Stimulated activated CD4-positive, alpha-beta T cell treated with anti-CD3 and anti-CD28 coated beads, Interleukin-1b, Interleukin-23, amount 100 ng/mL, for 48 hours (primary cell): ENCODE measurements around the gene CLCNKA.
"Not testable (repeated sequence)": the region's sequence is repeated elsewhere in the genome, so short reads cannot be mapped to it uniquely, and the experiment has no call there.

Source experiments
- DNase-seq: peaks from one replicate; pipeline ENCODE4 v3.0.0-alpha.2; 2020

The CLCNKA gene

DNA sequence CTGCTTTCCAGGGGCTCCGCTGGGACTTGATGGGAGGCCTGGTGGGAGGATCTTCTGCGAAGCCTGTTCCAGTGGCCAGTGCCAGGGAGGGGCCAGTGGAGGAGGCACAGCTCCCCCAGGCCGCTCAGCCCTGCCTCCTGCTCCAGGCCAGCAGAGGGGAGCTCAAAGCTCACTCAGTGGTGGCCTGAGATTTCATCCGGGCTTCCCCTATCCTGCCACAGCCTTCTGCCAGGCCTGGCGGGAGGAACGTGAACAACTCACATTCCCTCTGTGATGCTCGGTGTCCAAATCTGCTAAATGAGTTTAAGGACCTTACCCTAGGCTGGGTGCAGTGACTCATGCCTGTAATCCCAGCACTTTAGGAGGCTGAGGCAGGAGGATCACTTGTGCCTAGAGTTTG lies 25.0 kb downstream of the CLCNKA start:
- DNase-seq: no peak

DNA sequence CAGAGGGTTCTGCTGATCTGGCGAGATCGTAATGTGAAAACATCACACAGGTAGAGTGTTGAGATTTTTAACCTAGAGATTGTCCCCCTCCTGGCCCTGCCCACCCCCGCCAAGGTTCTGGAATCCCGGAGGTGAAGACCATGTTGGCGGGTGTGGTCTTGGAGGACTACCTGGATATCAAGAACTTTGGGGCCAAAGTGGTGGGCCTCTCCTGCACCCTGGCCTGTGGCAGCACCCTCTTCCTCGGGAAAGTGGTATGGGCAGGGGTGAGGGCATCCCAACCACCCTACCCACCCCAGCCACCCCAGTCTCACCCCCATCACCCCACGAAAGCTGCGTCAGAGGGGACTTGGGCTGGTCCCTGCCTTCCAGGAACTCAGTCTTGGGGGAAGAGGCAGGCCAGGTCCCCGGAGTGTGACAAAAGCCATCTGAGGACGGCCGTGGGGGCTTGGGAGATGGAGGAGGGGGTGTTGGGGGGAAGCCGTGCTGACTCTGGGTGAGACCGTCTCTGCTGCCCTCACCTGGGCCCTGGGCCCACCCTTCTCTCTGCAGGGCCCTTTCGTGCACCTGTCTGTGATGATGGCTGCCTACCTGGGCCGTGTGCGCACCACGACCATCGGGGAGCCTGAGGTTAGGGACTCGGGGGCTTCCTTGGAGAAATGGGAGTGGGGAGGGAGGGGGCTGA lies 26.1 kb downstream of the CLCNKA start:
- no peak for DNase-seq

GRCh38 chr1:16048573-16049189 lies 26.8 kb downstream of the CLCNKA start:
- DNase-seq: peak; percentile 44

DNA sequence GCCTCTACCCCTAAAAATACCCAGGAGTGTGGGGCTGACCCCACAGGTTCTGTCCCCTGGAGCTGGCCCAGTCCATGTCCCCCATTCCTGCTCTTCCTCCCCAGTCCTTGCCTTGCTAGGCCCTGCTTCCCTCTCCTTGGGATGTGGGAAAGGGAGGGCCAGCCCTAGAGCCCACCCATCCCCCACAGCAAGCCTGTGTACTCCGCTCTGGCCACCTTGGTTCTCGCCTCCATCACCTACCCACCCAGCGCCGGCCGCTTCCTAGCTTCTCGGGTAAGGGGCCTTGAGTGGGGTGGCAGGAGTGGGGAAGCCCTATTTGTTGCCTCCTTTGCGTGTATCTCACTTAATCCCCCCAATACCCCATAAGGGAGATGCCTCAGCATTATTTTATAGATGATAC lies 28.5 kb downstream of the CLCNKA start:
- no peak for DNase-seq

DNA sequence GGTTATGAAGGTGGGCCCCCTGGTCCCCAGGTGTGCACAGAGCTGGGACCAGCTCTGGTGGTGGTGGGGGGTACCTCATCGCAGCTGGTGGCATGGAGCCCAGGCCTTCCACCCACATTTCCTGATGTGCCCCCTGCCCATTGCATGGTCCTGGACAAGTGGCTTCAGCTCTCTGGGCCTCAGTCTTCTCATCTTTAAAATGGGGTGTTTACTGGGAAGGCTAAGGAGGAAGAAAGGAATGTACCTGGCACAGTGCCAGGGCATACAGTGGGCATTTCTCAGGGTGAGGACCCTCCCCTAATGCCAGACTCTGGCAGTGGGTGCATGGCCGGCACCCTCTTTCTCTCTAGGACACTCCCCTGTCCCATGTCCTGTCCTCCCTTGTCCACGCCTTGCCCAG lies 29.2 kb downstream of the CLCNKA start:
- DNase-seq: no peak

DNA sequence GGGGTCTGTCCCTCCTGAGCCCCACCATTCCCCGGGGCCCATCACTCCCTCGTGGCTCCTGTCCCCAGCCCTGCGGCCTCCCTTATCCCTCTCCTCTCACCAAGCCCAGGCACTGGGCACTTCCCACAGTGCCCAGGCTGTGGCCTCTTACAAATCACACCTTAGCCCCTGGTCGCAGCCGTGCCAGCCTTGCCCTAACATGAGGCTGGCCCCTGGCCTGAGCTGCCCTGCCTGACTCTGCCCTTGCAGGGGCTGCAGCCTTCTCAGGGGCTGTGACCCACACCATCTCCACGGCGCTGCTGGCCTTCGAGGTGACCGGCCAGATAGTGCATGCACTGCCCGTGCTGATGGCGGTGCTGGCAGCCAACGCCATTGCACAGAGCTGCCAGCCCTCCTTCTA lies 30.1 kb downstream of the CLCNKA start:
- DNase-seq: not testable (repeated sequence)

GRCh38 chr1:16053781-16054502 lies 32.1 kb downstream of the CLCNKA start:
- DNase-seq: no peak

DNA sequence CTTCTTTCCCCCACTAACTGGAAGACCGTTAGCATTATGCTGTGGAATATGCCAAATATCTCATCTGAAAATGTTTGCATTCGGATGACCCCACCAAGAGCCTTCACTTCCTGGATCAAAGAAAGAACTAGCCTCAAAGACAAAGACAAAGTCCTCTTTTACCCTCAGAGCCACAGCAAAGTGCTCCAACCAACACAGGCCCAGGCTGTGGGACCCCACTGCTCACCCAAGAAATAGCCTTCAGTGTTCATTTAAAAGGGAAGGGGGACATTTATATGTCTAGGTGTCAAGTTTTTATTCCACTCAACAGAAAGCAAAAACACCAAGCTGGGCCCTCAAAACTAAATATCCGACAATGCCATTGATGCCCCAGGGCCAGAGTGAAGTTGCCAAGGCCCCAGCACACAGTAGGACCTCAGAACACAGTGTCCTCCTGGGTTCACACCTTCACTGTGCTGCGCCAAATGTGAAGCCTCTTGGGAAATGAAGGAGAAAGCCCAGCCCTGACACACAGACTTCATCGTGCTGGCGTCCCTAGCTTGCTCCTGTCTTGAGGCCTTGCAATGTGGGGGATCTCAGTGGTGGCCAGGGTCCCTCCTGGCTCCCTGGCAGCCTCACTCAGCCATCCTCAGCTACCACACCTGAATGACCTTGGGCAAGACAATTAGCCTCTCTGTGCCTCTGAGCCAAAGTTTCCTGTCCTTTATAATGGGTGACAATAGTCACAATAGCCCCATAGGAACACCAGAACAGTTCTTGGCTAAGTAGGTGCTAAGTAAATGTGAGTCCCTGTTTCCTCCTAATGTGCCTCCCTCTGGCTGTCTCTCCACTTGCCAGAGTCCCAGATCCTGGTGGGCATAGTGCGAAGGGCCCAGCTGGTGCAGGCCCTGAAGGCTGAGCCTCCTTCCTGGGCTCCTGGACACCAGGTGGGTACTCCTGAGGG lies 33.0 kb downstream of the CLCNKA start:
- DNase-seq: no peak

DNA sequence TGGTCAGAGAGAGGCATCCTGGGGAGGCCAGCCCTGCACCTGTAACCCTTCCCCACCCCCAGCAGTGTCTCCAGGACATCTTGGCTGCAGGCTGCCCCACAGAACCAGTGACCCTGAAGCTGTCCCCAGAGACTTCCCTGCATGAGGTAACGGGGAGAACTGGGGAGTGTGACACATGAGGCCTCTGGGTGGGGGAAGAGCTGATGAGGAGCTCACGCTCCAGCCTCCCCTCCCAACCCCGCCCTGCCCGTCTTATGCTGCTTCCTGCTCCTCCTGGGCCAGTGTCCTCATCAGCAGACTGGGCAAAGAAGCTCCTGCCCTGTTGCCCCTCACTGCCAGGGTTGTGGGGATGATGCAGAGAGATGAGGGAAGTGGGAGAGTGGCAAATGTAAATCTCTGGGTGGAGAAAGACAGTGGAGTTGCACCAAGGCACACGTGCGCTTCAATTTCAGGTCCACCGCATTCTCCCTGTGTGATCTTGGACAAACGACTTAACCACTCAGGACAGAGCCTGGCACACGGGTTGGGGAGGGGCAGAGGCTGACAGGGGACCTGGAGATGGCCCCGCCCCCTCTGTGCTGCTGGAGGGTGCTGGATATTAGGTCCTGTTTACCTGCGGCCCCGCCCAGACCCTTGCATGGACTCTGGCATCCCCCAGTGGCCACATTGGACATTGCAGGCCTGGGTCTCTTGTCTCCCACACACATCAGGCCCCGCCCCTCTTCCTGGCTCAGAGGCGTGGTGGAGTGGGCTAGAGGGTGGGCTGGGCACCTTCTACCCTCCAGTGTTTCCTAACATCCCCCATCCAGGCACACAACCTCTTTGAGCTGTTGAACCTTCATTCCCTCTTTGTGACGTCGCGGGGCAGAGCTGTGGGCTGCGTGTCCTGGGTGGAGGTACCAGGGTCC lies 34.0 kb downstream of the CLCNKA start:
- peak; percentile 88 for DNase-seq

DNA sequence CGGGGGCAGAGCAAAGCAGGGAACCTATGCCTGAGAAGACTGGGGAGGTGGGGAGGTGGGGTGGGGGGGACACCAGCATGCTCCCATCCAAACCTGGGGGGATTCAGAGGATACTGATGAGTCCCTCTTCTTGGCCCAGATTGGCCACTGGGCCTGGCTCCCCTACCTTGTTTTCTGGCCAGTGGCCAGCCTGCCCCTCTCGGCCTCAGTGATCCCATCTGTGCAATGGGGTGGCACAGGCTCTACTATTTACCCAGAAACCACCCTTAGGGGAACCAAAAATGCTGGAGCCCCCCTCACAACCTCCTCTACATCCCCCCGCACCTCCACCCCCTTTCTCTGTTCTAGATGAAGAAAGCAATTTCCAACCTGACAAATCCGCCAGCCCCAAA lies 34.7 kb downstream of the CLCNKA start:
- DNase-seq: not testable (repeated sequence)

- not testable (repeated sequence) for DNase-seq
These were observed 35.6 kb downstream of the CLCNKA start for GRCh38 chr1:16057314-16057915.

DNA sequence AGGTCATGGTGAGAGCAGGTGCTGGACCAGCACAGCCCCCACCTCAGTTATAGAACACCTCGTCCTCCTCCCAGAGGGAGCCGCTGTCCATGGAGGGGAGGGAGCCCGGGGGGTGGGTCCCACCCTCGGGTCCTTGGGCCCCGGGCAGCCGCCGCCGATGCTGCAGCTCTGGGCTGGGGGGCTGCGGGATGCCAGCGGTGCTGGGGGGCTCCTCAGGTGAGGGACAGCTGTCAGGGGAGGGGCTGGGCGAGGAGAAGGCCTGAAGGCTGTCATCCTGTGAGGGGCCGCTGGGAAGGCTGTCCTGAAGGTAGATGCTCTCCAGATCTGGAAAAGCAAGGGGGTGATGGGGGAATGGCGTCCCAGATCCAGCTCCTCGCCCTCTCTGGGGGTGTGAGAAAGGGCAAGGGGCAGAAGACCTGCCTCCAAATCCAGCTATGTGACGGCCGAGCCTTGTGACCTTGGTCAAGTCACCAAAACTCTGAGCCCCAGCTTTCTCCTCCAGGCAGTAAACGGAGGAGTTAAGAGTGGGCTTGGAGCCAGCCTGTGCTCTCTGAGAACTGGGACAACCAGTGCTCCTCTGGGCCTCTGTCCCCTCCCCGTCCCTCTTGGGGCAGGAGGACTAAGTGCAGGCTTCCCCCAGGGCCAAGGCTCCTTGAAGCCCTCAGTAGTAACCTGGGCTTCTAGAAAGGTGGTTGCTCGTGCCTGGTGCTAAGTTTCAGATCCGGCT lies 36.7 kb downstream of the CLCNKA start:
- not testable (repeated sequence) for DNase-seq

DNA sequence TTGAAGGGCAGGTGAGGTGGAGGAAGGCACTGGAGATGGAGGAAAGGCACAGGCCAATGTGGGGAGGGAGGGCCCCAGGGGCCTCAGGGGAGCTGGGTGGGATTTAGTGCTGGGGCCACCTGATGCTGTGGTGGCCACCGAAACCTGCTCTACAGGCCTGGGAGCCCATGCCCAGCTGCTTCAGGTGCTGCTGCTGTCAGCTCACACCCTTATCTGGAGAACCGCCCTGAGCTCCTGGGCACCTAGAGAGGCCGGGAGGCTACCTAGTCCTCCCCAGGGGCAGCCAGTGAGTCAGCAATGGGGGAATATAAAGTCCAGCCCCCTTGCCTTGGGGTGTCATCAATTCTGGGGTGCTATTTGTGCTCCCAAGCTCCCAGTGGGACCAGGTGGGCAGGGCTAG lies 39.4 kb downstream of the CLCNKA start:
- no peak for DNase-seq

DNA sequence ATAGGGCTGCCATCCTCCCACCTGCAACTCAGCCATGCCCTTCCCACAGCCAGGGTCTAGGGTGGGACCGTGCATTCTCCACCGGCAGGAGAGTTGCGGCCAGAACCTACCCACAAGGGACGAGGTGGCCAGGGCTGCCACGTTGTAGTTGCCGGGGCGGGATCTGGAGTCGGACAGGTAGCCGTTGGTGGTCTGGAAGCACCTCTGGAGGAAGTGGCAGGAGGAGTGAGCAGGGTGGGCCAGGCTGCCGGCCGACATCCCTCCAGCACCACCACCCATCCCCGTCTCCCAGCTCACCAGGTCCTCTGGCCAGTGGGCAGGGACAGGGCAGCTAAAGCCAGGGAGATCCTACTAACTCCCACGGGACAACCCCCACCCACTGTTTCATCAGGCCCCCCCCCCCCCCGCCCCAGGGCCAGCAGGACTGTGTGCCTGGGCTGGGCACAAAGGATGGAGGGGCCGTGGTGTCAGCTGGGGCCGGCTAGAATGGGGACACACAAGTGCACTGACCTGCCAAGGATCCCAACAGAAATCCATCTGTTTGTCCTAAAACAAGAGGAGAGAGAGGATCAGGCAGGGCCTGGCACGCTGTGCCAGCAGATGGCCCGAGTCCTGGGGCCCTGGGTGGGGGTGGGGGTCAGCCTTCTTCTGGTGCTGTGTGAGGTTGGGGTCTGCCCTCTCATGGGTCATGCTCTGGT lies 40.3 kb downstream of the CLCNKA start:
- not testable (repeated sequence) for DNase-seq

DNA sequence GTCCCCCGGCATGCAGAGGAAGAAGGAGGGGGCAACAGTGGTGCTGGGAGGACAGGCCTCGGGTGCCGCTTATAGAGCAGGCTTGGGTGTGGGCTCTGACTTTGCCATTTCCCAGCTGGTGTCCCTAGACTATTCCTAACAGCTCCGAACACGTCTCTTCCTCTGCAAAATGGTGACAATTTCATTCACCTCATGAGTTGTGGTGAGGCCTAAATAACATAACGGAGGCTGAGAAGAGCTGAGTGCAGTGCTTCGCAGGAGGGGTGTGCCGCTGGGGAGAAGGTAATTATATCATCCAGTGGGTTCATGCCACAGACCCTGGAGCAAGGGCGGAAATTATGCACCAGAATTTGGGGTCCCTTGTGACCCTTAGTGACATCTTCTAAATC lies 40.8 kb downstream of the CLCNKA start:
- DNase-seq: not testable (repeated sequence)

DNA sequence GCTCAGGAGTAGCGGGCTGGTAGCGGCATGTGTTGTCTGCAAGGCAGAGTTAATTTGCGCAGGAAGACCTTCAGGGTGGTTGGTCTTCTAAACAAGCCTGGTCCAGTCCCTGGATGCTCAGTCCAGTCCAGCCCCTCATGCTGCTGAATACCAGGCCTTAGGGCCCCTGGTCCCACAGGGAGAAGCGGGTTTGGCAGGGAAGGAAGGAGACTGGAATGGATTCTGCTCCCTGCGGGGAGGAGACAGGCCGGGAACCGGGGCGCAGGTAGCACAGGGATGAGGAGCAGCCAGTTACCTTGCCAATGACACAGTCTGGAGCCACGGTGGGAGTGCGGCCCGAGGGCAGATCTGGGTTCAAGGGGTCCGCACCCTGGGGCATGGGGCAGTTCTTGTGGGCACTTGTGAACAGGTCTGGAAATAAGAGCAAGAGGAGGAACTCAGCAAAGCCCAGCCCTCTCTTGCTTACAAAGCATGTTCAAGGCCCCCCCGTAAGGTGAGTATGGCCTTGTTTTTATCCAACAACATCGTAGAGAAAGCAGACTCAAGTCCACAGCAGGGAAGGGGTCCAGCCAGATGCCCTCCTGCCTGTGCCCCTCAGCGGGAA lies 41.5 kb downstream of the CLCNKA start:
- DNase-seq: no peak

DNA sequence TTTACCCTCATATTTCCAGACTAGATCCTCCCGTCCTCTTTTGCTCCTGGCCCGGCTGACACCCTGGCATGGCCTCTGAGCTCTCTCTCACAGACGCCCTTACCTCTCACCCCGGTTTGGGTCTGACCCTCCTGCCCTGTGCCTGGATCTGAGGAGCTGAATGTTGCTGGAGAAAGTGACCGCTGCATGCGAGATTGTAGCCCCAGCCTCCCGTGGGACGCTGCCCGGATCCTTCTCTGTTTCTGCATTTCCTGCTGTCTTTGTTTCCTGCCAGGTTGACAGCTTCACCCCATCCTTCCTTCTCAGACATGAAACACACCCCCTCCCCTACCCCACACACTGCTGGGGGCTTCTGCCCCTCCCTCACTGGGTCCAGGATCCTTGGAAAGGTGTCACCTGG lies 42.1 kb downstream of the CLCNKA start:
- DNase-seq: no peak

DNA sequence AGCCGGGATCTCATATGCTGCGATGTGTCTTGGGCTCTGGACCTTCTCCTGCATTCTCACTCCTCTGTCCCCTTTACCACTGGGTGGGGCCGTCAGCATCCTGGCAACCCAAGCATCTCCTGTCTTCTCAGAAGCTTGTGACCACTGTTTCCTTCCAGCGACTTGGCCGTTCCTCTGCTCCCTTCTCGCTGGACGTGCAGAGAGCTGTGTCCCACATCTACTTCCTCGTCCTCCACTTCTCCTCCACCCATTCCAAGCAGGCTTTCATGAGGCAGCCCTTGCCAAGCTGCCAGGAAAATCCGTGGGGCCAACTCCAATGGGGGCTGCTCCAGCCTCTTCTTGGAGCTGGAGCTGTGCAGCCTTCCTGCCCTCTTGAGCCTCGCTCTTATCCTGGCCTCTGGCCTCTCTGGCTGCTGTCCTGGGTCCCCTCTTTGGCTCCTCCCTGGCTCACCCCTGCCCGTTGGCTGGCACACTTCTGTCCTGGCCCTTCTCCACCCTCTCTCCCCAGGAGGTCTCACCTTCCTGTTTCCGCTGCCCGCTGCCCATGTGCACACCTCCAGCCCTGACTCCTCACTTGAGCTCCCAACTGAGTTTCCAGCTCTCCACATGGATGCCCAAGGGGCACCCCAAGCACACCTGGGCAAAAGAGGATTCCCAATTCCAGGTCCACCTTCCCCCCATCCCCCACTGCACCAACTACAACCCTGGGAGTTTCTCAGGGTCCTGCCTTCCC lies 42.9 kb downstream of the CLCNKA start:
- no peak for DNase-seq

DNA sequence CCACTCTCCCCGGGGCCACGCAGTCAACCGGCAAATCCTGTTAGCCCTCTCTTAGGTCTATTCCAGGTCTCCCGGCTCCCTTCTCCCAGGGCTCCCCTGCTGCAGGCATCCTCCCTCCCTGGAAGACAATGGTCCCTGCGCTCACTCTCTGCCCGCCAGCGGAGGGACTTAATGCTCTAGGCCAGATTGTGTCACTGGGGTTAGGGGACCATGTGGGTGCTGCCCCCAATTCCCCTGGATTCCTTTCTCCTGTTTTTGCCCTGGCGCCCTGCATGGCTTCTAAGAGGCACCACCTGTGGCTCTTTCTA lies 43.4 kb downstream of the CLCNKA start:
- no peak for DNase-seq
